Endodermal cell (in vitro differentiated cells): ENCODE measurements around the gene NCAM2. TPM values are rescaled to one million over a fixed set of nuclear protein-coding genes. Genes with fewer than 3 reads are reported as not detected.
A peak's percentile ranks its signal among the peaks of the same experiment; 100 is the strongest.
"Not testable (repeated sequence)": the region's sequence is repeated elsewhere in the genome, so short reads cannot be mapped to it uniquely, and the experiment has no call there.

Source experiments
- DNase-seq: peaks from one replicate; pipeline ENCODE4 v3.0.0-alpha.2; 2017
- H3K27ac ChIP-seq: 2 replicates; pipeline ENCODE4 v1.5.1; 2013; ENCODE audit warnings: mild to moderate bottlenecking, low read depth, low read length, moderate library complexity
- H3K27me3 ChIP-seq: 2 replicates; pipeline ENCODE4 v1.6.1; 2013; ENCODE audit warnings: mild to moderate bottlenecking, low read length, moderate library complexity; ENCODE audit not compliant: insufficient read depth, control insufficient read depth, poor library complexity, severe bottlenecking
- H3K36me3 ChIP-seq: 2 replicates; pipeline ENCODE4 v1.7.0; 2013; ENCODE audit warnings: mild to moderate bottlenecking, low read length, moderate library complexity; ENCODE audit not compliant: control insufficient read depth, insufficient read depth
- H3K4me1 ChIP-seq: one replicate; pipeline ENCODE4 v1.7.0; 2013; ENCODE audit warnings: low read length; ENCODE audit not compliant: control insufficient read depth, insufficient read depth
- H3K4me3 ChIP-seq: 2 replicates; pipeline ENCODE4 v1.5.1; 2013; ENCODE audit warnings: mild to moderate bottlenecking, low read length, moderate library complexity
- H3K9ac ChIP-seq: 2 replicates; pipeline ENCODE4 v1.6.1; 2013; ENCODE audit warnings: mild to moderate bottlenecking, low read length, moderate library complexity; ENCODE audit not compliant: poor library complexity, severe bottlenecking; ENCODE audit errors: extremely low read depth
- H3K9me3 ChIP-seq: 2 replicates; pipeline ENCODE4 v1.6.1; 2013; ENCODE audit warnings: mild to moderate bottlenecking, low read length, moderate library complexity; ENCODE audit not compliant: control insufficient read depth
- H3K27ac Mint-ChIP-seq: 2 replicates; pipeline ENCODE4 v1.8.0; 2020; ENCODE audit warnings: mixed read lengths
- H3K27me3 Mint-ChIP-seq: 2 replicates; pipeline ENCODE4 v1.8.0; 2021; ENCODE audit warnings: mild to moderate bottlenecking, mixed read lengths; ENCODE audit not compliant: insufficient read depth
- H3K36me3 Mint-ChIP-seq: 2 replicates; pipeline ENCODE4 v1.8.0; 2020; ENCODE audit warnings: low read depth, mixed read lengths
- H3K4me1 Mint-ChIP-seq: 2 replicates; pipeline ENCODE4 v1.8.0; 2020; ENCODE audit warnings: mixed read lengths
- H3K4me3 Mint-ChIP-seq: 2 replicates; pipeline ENCODE4 v1.8.0; 2020; ENCODE audit warnings: mild to moderate bottlenecking, moderate library complexity, mixed read lengths
- H3K9me3 Mint-ChIP-seq: 2 replicates; pipeline ENCODE4 v1.8.0; 2020; ENCODE audit warnings: mild to moderate bottlenecking, mixed read lengths
- WGBS, 2 experiments: methylation state at CpG; one replicate each; pipeline versions ENCODE4 v1.1.5 to v1.1.7; 2013; ENCODE audit warnings: missing lambda C conversion rate in 2 of 2, mixed read lengths in 1 of 2; ENCODE audit not compliant: insufficient coverage in 1 of 2, insufficient read length in 1 of 2; 5-methylcytosine and 5-hydroxymethylcytosine counted together
- total RNA-seq, 2 donors: library from RNA; stranded (reverse); fragmentation: NEBNext Ultra II Directional in 1 of 2; extraction: Animal tissue kit (Norgen Biotek cat#: 25700) in 1 of 2; gene quantifications; 2 replicates in 1 of 2; 3 replicates in 1 of 2; pipeline ENCODE4 v1.2.1, GENCODE V29; 2021
- TF ChIP-seq, protein P1 (sequence below): fragments of 200-600 bp; sonication (generic); conservative IDR thresholded peaks from 2 replicates; pipeline ENCODE4 v1.5.0; 2021; ENCODE audit warnings: antibody characterized with exemption, mild to moderate bottlenecking

Gene NCAM2
- total RNA-seq, 2 donors from 2014 or later, result 0.46 to 0.69 TPM

DNA sequence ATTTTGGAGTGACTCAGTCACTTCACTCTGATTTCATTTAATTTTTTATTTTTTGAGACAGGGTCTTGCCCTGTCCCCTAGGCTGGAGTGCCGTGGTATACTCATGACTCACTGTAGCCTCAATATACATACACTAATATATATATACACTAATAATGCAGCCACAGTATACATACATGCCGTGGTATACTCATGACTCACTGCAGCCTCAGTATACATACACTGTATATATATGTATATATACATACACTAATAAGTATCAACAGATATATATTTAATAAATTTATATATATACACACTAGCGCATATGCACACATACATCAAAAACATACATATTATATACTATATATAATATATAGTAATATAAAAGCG lies 149.2 kb downstream of the NCAM2 start:
- 86% methylated on average over 1 of the region's 4 CpGs; no CpG with 5 or more reads in 1 of the 2 experiments for WGBS, 2 experiments
- DNase-seq, result no peak
- TF ChIP-seq, protein P1, sequence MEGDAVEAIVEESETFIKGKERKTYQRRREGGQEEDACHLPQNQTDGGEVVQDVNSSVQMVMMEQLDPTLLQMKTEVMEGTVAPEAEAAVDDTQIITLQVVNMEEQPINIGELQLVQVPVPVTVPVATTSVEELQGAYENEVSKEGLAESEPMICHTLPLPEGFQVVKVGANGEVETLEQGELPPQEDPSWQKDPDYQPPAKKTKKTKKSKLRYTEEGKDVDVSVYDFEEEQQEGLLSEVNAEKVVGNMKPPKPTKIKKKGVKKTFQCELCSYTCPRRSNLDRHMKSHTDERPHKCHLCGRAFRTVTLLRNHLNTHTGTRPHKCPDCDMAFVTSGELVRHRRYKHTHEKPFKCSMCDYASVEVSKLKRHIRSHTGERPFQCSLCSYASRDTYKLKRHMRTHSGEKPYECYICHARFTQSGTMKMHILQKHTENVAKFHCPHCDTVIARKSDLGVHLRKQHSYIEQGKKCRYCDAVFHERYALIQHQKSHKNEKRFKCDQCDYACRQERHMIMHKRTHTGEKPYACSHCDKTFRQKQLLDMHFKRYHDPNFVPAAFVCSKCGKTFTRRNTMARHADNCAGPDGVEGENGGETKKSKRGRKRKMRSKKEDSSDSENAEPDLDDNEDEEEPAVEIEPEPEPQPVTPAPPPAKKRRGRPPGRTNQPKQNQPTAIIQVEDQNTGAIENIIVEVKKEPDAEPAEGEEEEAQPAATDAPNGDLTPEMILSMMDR, result no peak

DNA sequence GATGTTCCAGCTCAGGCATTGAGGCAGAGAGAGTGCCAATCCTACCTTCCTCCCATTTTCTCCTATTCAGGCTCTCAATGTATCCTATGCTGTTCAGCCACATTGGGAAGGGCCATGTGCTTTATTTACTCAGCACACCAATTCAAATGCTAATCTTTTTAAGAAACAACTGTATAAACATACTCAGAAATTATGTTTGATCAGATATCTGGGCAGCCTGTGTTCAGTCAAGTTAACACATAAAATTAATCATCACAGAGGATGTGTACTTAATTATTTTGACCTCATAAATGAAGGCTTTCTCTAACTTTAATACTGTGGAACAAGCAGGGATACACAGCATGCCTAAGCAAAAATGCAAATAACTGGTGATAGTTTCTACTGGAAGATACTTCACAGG lies 149.8 kb downstream of the NCAM2 start:
- Histone ChIP-seq H3K27me3 (no peaks in the 10 kb centered on the region), H3K9ac (no peak overlapping the region), H3K4me1 (no peaks in the 10 kb centered on the region), H3K36me3 (no peaks in the 10 kb centered on the region), H3K9me3 (no peaks in the 10 kb centered on the region), H3K4me3 (no peak overlapping the region), H3K27ac (no peak overlapping the region)
- Mint-ChIP-seq H3K27ac (no peak overlapping the region), H3K27me3 (no peaks in the 10 kb centered on the region), H3K9me3 (no peaks in the 10 kb centered on the region), H3K4me3 (no peak overlapping the region), H3K36me3 (no peaks in the 10 kb centered on the region), H3K4me1 (no peaks in the 10 kb centered on the region)
- TF ChIP-seq, protein P1, result no peak
- no peak for DNase-seq

More for the DNA sequence above, 149.2 kb downstream of the NCAM2 start:
- H3K4me3 ChIP-seq, result peak overlapping the region; percentile 76
- H3K9ac ChIP-seq, result no peak overlapping the region
- no peaks in the 10 kb centered on the region for H3K36me3 Mint-ChIP-seq
- no peaks in the 10 kb centered on the region for H3K9me3 ChIP-seq
- H3K4me3 Mint-ChIP-seq, result no peak overlapping the region
- no peaks in the 10 kb centered on the region for H3K9me3 Mint-ChIP-seq
- no peaks in the 10 kb centered on the region for H3K27me3 ChIP-seq
- no peak overlapping the region for H3K27ac ChIP-seq
- no peaks in the 10 kb centered on the region for H3K27me3 Mint-ChIP-seq
- H3K4me1 Mint-ChIP-seq, result no peaks in the 10 kb centered on the region
- no peak overlapping the region for H3K27ac Mint-ChIP-seq
- H3K4me1 ChIP-seq, result no peaks in the 10 kb centered on the region
- no peaks in the 10 kb centered on the region for H3K36me3 ChIP-seq

DNA sequence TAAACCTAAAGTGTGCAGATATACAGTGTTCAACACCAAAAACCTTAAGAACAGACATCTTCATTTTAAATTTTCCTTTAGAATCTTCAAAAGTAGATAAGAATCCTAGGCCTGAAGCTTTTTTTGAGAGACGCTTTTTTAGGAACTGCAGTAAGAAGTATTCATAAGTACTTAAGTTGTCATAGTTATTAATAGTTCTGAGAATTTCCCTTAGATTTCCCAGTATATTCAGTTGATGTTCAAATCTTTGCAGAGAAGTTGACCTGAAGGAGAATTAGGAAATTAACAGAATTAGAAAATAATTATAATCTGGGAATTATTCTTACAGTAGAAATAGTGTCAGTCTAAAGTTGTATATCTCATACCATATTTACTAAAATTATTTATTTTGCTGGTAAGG lies 150.3 kb downstream of the NCAM2 start:
- Mint-ChIP-seq H3K4me3 (no peak overlapping the region), H3K27ac (no peak overlapping the region), H3K9me3 (no peaks in the 10 kb centered on the region), H3K4me1 (no peaks in the 10 kb centered on the region), H3K36me3 (no peaks in the 10 kb centered on the region), H3K27me3 (no peaks in the 10 kb centered on the region)
- no peak for DNase-seq
- H3K4me3 ChIP-seq, result no peak overlapping the region
- H3K27me3 ChIP-seq, result no peaks in the 10 kb centered on the region
- H3K4me1 ChIP-seq, result no peaks in the 10 kb centered on the region
- no peaks in the 10 kb centered on the region for H3K9me3 ChIP-seq
- TF ChIP-seq, protein P1, result no peak
- 82% methylated on average over 1 of the region's 1 CpG; no CpG with 5 or more reads in 1 of the 2 experiments for WGBS, 2 experiments
- H3K36me3 ChIP-seq, result no peaks in the 10 kb centered on the region
- no peak overlapping the region for H3K9ac ChIP-seq
- no peak overlapping the region for H3K27ac ChIP-seq

DNA sequence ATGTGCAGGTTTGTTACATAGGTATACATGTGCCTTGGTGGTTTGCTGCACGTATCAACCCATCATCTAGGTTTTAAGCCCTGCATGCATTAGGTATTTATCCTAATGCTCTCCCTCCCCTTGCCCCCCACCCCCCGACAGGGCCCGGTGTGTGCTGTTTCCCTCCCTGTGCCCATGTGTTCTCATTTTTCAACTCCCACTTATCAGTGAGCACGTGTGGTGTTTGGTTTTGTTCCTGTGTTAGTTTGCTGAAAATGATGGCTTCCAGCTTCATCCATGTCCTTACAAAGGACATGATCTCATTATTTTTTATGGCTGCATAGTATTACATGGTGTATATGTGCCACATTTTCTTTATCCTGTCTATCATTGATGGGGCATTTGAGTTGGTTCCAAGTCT lies 151.2 kb downstream of the NCAM2 start:
- not testable (repeated sequence) for H3K9me3 ChIP-seq, H3K9ac ChIP-seq, H3K4me1 ChIP-seq, H3K4me3 Mint-ChIP-seq, H3K27me3 Mint-ChIP-seq, H3K4me3 ChIP-seq, H3K27me3 ChIP-seq, DNase-seq, H3K36me3 Mint-ChIP-seq, H3K4me1 Mint-ChIP-seq, H3K36me3 ChIP-seq, H3K27ac Mint-ChIP-seq, H3K27ac ChIP-seq, H3K9me3 Mint-ChIP-seq
- WGBS, 2 experiments, result 77% methylated on average over 2 of the region's 4 CpGs; no CpG with 5 or more reads in 1 of the 2 experiments
